Keratinocyte (primary cell): ENCODE results near the gene KCNN3.

Experiments
- EZH2 ChIP-seq: IDR thresholded peaks from one replicate; pipeline ENCODE4 v1.6.1; 2012; ENCODE audit warnings: inconsistent platforms, mild to moderate bottlenecking, low read length, moderate library complexity
- TF ChIP-seq, protein P1 (sequence below), 3 experiments: IDR thresholded peaks in 1 of 3; conservative IDR thresholded peaks in 1 of 3; optimal IDR thresholded peaks in 1 of 3; 2 replicates in 2 of 3; 3 replicates in 1 of 3; pipeline versions ENCODE3 to v1.5.1; 2011; ENCODE audit warnings: low read length in 3 of 3, mild to moderate bottlenecking in 3 of 3, moderate library complexity in 2 of 3, control low read depth in 1 of 3, inconsistent platforms in 1 of 3; ENCODE audit not compliant: insufficient read depth in 2 of 3; ENCODE audit errors: extremely low read depth in 1 of 3

DNA sequence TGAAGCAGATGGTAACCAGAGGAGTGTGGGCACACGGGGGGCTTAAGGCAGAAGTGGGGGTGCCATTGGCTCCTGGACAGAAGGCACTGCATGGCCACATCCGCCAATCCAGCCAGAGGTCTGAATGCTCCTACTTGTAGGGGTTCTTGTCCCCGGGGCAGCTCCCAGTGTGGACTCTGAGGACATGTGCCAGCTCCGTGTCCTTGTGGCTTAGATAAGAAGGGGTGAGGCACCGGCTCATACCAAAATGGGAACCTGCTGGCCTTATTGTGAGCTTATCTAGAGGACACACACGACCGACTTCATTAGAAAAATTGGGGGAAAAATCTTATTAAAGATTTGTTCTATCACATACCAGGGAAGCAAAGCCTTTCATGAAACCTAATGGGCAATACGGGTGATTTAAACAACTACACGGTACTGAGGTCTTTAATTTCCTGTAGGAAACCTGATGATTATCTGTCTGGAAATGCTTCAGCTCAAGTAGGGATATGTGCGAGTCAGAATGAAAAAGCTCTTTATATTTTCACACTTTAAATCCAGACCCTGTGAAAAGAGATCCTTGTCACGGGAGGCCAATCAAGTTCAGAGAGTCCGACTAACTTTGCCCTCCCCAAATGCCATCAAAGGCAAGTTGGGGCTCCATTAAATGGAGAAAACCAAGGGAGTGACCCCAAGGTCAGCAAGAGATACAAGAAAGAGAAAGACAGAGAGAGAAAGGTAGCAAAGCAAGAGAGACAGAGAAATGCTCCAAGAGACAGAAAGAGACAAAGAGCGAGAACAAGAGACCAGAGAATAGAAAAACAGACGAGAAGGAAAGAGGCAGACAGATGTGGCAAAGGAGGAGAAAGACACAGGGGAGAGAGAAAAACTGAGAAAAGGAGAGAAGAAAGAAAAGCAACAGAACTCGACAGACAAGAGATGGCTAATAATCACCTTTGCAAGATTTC lies 14.1 kb upstream of the KCNN3 start:
- TF ChIP-seq, protein P1, sequence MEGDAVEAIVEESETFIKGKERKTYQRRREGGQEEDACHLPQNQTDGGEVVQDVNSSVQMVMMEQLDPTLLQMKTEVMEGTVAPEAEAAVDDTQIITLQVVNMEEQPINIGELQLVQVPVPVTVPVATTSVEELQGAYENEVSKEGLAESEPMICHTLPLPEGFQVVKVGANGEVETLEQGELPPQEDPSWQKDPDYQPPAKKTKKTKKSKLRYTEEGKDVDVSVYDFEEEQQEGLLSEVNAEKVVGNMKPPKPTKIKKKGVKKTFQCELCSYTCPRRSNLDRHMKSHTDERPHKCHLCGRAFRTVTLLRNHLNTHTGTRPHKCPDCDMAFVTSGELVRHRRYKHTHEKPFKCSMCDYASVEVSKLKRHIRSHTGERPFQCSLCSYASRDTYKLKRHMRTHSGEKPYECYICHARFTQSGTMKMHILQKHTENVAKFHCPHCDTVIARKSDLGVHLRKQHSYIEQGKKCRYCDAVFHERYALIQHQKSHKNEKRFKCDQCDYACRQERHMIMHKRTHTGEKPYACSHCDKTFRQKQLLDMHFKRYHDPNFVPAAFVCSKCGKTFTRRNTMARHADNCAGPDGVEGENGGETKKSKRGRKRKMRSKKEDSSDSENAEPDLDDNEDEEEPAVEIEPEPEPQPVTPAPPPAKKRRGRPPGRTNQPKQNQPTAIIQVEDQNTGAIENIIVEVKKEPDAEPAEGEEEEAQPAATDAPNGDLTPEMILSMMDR (optimal IDR thresholded peaks at IDR 0.05 in 1 of 3, IDR thresholded peaks at IDR 0.05 in 1 of 3, conservative IDR thresholded peaks at IDR 0.05 in 1 of 3; ENCODE audit: extremely low read depth in 1 of 3, insufficient read depth in 2 of 3, low read length in 3 of 3) = no peak
- TF ChIP-seq EZH2 = no peak
